GM12872 (cell line): ENCODE results near the gene AGBL5.

Experiments used
- TF ChIP-seq, protein P1 (sequence below): IDR thresholded peaks from 3 replicates; pipeline ENCODE4 v1.5.1; 2011; ENCODE audit warnings: low read depth, mild to moderate bottlenecking, low read length, moderate library complexity; ENCODE audit not compliant: insufficient read depth

Gene AGBL5

GRCh38 chr2:27092696-27093429 is 41.4 kb downstream of the AGBL5 start:
- TF ChIP-seq, protein P1, sequence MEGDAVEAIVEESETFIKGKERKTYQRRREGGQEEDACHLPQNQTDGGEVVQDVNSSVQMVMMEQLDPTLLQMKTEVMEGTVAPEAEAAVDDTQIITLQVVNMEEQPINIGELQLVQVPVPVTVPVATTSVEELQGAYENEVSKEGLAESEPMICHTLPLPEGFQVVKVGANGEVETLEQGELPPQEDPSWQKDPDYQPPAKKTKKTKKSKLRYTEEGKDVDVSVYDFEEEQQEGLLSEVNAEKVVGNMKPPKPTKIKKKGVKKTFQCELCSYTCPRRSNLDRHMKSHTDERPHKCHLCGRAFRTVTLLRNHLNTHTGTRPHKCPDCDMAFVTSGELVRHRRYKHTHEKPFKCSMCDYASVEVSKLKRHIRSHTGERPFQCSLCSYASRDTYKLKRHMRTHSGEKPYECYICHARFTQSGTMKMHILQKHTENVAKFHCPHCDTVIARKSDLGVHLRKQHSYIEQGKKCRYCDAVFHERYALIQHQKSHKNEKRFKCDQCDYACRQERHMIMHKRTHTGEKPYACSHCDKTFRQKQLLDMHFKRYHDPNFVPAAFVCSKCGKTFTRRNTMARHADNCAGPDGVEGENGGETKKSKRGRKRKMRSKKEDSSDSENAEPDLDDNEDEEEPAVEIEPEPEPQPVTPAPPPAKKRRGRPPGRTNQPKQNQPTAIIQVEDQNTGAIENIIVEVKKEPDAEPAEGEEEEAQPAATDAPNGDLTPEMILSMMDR: no peak

DNA sequence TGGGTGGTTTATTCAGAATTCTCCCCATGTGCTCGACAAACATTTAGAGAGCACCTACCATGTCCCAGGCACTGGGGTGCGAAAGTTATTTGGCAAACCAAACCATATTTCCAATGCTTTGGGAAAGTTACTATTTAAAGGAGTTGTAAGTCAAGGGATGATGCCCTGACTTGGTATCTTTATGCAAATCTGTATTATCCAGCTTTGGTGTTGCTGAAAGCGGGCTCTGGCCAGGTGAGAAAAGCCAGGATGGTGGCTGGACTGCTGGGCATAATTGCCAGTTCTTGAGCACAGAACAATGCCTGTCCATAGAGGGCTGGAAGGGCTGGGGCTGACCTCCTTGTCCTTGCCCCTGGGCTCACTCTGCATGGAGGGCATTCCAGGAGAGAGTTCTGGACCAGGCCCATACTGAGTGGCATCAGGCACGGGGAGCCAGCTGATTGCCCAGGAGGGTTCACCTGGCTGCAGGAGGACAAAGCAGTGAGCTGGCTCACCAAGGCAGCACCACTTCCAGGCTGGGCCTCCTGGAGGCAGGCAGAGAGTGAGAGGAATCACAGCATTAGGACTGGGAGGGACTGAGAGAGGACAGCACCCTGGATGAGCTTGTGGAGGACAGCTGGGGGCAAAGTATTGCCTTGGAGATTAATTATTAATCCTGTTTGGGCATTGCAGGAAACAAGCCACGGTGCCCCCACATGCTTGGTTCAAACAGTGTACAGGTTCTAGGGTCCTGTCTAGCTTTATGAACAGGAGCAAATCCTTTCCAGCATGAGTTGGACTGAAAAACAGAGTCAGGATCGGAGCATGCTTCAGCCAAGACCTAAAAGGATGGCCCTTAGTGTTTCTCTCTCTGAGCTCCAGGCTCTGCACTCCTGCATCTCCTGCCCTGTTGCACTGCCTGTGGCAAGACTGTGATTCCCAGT is 42.2 kb downstream of the AGBL5 start:
- TF ChIP-seq, protein P1: no peak

DNA sequence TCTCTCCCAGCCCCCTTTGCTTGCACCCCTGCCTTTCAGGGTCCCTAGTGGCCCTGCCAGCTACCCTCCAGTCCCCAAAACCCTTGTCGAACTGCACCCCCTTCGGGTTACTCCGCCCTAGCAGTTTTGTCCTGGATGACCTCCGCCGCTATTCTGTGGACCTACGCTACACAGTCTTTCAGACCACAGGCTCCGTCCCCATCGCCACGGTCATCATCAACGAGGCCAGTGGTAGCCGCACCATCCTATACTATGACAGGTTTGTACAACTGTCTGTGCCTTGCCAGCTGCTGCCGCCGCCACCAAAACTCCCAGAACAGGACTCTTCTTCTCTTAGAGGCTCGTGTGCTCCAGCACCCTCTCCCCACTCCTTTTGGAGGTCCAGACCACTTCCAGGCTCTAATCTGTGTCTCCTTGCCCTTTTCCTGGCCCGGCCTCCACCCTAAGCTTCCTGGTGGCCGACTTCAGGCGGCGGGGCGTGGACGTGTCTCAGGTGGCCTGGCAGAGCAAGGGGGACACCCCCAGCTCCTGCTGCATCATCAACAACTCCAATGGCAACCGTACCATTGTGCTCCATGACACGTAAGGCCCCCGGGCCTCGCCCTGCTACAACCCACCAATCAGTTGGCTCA is 43.0 kb downstream of the AGBL5 start:
- TF ChIP-seq, protein P1: no peak

DNA sequence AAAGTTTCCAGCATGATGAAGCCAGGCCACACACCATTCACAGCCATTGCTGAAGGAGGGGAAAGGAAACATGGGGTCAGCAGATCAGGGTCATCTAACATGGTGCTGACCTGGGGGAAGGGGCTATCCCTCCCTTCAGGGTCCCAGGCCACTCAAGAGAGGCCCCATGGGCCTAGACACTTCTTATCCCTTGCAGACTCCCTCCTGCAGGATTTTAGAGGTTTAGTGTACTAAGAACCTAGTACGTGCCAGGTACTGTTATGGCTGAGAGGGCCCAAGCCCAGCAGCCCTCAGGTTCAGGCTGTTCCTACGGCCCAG is 43.9 kb downstream of the AGBL5 start:
- TF ChIP-seq, protein P1: no peak

GRCh38 chr2:27095745-27096651 is 44.5 kb downstream of the AGBL5 start:
- TF ChIP-seq, protein P1: no peak

GRCh38 chr2:27096748-27097297 is 45.4 kb downstream of the AGBL5 start:
- TF ChIP-seq, protein P1: no peak
